Activated naive CD4-positive, alpha-beta T cell (primary cell): ENCODE results near the gene TIPIN.
A peak's percentile ranks its signal among the peaks of the same experiment; 100 is the strongest.

Experiments
- DNase-seq, 4 experiments: peaks; one replicate each; lab custom pipeline; 2025; lab: John Stamatoyannopoulos, UW

TIPIN gene

GRCh38 chr15:66302489-66303278 is 53.8 kb downstream of the TIPIN start:
- no peak for DNase-seq

GRCh38 chr15:66298803-66299251 is 57.7 kb downstream of the TIPIN start:
- DNase-seq, result no peak

GRCh38 chr15:66296186-66296585 is 60.3 kb downstream of the TIPIN start:
- no peak for DNase-seq

- no peak for DNase-seq
Measured at GRCh38 chr15:66294932-66295235, 61.6 kb downstream of the TIPIN start.

GRCh38 chr15:66294157-66294931 is 62.1 kb downstream of the TIPIN start:
- DNase-seq, result no peak

- DNase-seq, result peak; percentile 31 to 56 (median 36)
Measured at GRCh38 chr15:66293419-66294156, 62.9 kb downstream of the TIPIN start, which contains the start of gene DIS3L. Gene DIS3L (plus strand): TSS chr15:66293568. CDS start chr15:66293597, 29 bp downstream.

GRCh38 chr15:66292571-66293418 is 63.7 kb downstream of the TIPIN start:
- DNase-seq, result no peak

GRCh38 chr15:66291816-66292570 is 64.5 kb downstream of the TIPIN start:
- no peak for DNase-seq

GRCh38 chr15:66290518-66290917 is 66.0 kb downstream of the TIPIN start:
- DNase-seq, result no peak

GRCh38 chr15:66290007-66290406 is 66.5 kb downstream of the TIPIN start:
- DNase-seq, result no peak

GRCh38 chr15:66288551-66289185 is 67.8 kb downstream of the TIPIN start:
- no peak for DNase-seq

- DNase-seq, result no peak
Measured at GRCh38 chr15:66288093-66288492, 68.4 kb downstream of the TIPIN start.

GRCh38 chr15:66287461-66288057 is 68.9 kb downstream of the TIPIN start:
- DNase-seq, result no peak
